Adipocyte (in vitro differentiated cells): ENCODE data around the gene SNURF.
"Not testable (repeated sequence)": the region's sequence is repeated elsewhere in the genome, so short reads cannot be mapped to it uniquely, and the experiment has no call there.

Experiments
- DNase-seq: peaks from one replicate; pipeline ENCODE4 v3.0.0-alpha.2; 2015; ENCODE audit warnings: low read depth
- H3K27me3 ChIP-seq: replicated peaks from 2 replicates; pipeline ENCODE4 v1.7.0; 2013; ENCODE audit warnings: mild to moderate bottlenecking, low read length, moderate library complexity; ENCODE audit not compliant: control insufficient read depth, insufficient read depth
- H3K36me3 ChIP-seq: 2 replicates; pipeline ENCODE4 v1.7.0; 2013; ENCODE audit warnings: low read length, mild to moderate bottlenecking, moderate library complexity; ENCODE audit not compliant: control insufficient read depth, insufficient read depth, severe bottlenecking
- H3K4me1 ChIP-seq: 2 replicates; pipeline ENCODE4 v1.7.0; 2013; ENCODE audit warnings: mild to moderate bottlenecking, low read length, moderate library complexity; ENCODE audit not compliant: control insufficient read depth, insufficient read depth
- H3K4me3 ChIP-seq: 2 replicates; pipeline ENCODE4 v1.7.0; 2013; ENCODE audit warnings: mild to moderate bottlenecking, low read length, moderate library complexity
- H3K9ac ChIP-seq: 2 replicates; pipeline ENCODE4 v1.7.0; 2013; ENCODE audit warnings: mild to moderate bottlenecking, low read length, moderate library complexity
- H3K9me3 ChIP-seq: 2 replicates; pipeline ENCODE4 v1.7.0; 2013; ENCODE audit warnings: mild to moderate bottlenecking, low read length, moderate library complexity; ENCODE audit not compliant: control insufficient read depth

SNURF gene

GRCh38 chr15:24971772-24972171 is 17.0 kb downstream of the SNURF start:
- Histone ChIP-seq H3K27me3 (no peaks in the 10 kb centered on the region), H3K4me1 (no peaks in the 10 kb centered on the region), H3K36me3 (peaks cover 44% of the 10 kb centered on the region), H3K4me3 (no peak overlapping the region), H3K9ac (no peak overlapping the region), H3K9me3 (peaks cover 3% of the 10 kb centered on the region)
- no peak for DNase-seq

- H3K9ac ChIP-seq, H3K4me1 ChIP-seq, H3K9me3 ChIP-seq, H3K27me3 ChIP-seq, H3K4me3 ChIP-seq, DNase-seq: not testable (repeated sequence)
- H3K36me3 ChIP-seq, result peaks cover 47% of the 10 kb centered on the region
Observed at GRCh38 chr15:24972707-24973106, 17.9 kb downstream of the SNURF start.

- peaks cover 7% of the 10 kb centered on the region for H3K9me3 ChIP-seq
- DNase-seq, result no peak
- no peaks in the 10 kb centered on the region for H3K27me3 ChIP-seq
- H3K4me1 ChIP-seq, result no peaks in the 10 kb centered on the region
- H3K36me3 ChIP-seq, result peaks cover 68% of the 10 kb centered on the region
- H3K9ac ChIP-seq, result no peak overlapping the region
- H3K4me3 ChIP-seq, result no peak overlapping the region
Observed at GRCh38 chr15:24976932-24977331, 22.1 kb downstream of the SNURF start.

- no peak for DNase-seq
- H3K36me3 ChIP-seq, result peaks cover 75% of the 10 kb centered on the region
- no peak overlapping the region for H3K4me3 ChIP-seq
- H3K4me1 ChIP-seq, result no peaks in the 10 kb centered on the region
- no peak overlapping the region for H3K9ac ChIP-seq
- H3K27me3 ChIP-seq, result no peaks in the 10 kb centered on the region
- peaks cover 7% of the 10 kb centered on the region for H3K9me3 ChIP-seq
Observed at GRCh38 chr15:24977686-24978085, 22.9 kb downstream of the SNURF start.

- no peaks in the 10 kb centered on the region for H3K27me3 ChIP-seq
- no peak overlapping the region for H3K4me3 ChIP-seq
- H3K9ac ChIP-seq, result no peak overlapping the region
- no peak for DNase-seq
- peaks cover 4% of the 10 kb centered on the region for H3K9me3 ChIP-seq
- peaks cover 32% of the 10 kb centered on the region for H3K36me3 ChIP-seq
- no peaks in the 10 kb centered on the region for H3K4me1 ChIP-seq
Observed at GRCh38 chr15:24985224-24985623, 30.4 kb downstream of the SNURF start.

DNA sequence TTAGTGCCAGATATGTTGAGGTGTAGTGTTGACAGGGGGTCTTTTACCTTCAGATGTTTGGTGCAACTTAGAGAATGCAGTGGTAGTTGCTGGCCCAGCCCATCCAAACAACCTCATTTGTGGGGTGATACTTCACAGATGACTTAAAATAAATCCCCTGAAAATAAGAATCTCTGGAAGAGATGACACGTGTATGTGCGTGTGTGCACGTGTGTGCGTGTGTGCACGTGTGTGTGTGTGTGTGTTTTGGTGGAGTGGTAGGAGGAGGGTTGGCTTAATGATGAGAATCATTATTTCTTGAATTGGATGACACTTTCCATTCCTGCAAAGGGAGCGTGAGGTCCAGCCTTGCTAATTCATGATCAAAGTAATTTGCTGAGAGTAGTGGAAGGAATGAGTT is 31.9 kb downstream of the SNURF start:
- no peak overlapping the region for H3K9ac ChIP-seq
- H3K4me1 ChIP-seq, result no peaks in the 10 kb centered on the region
- no peak for DNase-seq
- H3K27me3 ChIP-seq, result no peaks in the 10 kb centered on the region
- H3K9me3 ChIP-seq, result peaks cover under 1% of the 10 kb centered on the region
- peaks cover 21% of the 10 kb centered on the region for H3K36me3 ChIP-seq
- H3K4me3 ChIP-seq, result no peak overlapping the region
